Stimulated activated CD8-positive, alpha-beta memory T cell treated with anti-CD3 and anti-CD28 coated beads, Interleukin-15, amount 100 ng/mL, for 48 hours (primary cell): ENCODE results near the gene APLP2.

Experiments
- DNase-seq, 2 donors: peaks; one replicate each; pipeline ENCODE4 v3.0.0-alpha.2; 2020; ENCODE audit warnings: low read depth in 2 of 2

Gene APLP2

GRCh38 chr11:130118165-130118564, 48.5 kb downstream of the APLP2 start:
- no peak for DNase-seq

- peak in 1 of 2 donors; percentile 16 for DNase-seq
Measured at GRCh38 chr11:130118636-130119387, 49.1 kb downstream of the APLP2 start.

- DNase-seq, result no peak
Measured at GRCh38 chr11:130120045-130120444, 50.4 kb downstream of the APLP2 start.

DNA sequence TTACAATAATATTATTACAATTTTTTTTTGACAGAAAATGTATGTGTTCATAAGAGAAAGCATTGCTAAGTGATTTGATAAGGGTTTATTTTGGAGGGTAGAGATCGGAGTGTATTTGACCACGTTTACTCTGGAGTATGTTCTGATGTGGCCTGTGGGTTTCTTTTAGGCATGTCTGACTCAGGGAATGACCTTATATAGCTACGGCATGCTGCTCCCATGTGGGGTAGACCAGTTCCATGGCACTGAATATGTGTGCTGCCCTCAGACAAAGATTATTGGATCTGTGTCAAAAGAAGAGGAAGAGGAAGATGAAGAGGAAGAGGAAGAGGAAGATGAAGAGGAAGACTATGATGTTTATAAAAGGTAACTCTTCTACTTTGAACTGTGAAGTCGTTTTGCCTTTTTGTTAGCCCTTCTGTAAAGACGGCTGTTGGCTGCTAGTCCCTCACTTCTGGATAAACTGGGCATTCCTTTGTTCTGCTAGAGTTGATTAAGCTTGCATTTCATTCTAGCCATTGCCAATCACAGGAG, 51.8 kb downstream of the APLP2 start:
- DNase-seq, result no peak

GRCh38 chr11:130122141-130122575, 52.5 kb downstream of the APLP2 start:
- peak in 1 of 2 donors; percentile 25 for DNase-seq

GRCh38 chr11:130123414-130124040, 53.8 kb downstream of the APLP2 start:
- no peak for DNase-seq

DNA sequence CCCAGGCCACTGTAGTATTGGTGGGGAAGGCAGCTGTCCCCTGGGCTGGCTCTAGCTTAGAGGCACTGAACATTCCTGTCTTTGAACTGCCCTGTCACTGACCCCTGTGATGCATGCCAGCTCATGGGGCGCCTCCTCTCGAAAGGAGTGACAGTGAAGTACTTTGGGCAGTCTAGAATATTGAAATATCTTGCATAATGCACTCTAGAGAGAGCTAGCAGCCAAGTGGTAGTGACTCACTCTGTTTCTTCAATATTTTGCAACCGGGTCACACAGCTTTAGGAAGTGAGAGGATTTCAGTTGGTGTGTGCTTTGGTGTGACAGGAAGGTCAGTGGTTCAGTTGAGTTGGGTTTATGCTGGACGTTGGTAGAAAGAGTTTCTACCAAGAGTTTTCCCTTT, 54.4 kb downstream of the APLP2 start:
- no peak for DNase-seq

DNA sequence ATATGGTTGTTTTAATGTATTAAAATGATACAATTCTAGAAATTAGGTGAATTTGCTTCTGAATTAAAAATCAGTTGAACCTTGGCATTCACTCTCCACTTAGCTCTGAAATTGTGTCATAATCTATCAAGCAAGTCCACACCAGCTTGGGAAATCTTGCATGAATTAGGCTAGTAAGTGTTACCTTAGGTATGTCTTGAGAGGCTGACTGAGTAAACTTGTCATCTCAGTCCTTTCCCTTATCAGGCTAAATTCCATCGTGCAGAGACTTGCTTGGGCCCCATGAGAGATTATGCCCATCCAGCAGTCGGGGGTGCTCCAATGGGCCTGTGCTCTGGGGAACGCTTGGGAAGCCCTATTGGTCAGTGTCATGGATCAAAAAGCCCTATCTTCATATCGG, 55.9 kb downstream of the APLP2 start:
- DNase-seq, result no peak

GRCh38 chr11:130126516-130126915, 56.8 kb downstream of the APLP2 start:
- no peak for DNase-seq

DNA sequence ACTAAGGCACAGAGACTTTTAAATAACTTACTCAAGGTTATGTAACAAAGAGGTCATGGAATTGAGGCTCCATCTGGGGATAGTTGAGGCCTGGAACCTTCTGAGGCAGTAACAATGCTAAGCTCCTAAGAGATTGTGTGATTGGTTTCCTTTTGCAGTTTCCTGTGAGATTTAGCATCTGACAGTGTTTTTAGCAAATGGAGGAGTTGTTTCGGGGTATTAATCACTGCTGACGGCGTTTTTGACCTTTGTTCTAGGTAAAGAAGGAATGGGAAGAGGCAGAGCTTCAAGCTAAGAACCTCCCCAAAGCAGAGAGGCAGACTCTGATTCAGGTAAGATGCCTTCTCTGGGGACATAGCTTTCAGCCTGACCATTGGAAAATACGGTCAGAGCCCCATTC, 57.8 kb downstream of the APLP2 start:
- DNase-seq, result no peak

DNA sequence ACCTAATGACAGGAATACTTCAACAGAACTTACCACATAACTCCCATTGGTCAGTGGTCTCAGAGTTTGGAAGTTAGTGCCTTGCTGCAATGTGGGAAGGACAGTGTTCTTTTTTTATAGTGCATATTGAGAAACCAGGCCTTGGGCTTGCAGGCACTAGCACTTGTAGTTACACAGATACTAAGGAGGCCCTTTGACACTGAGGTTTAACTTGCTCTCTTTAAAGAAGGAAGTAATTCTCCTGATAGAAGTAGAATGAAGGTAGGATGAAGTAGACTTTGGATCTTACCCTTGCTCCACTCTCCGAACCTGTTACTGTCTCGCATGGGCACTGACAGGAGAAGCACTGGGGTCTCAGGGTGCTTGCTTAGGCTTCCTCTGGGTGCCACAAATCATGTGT, 58.9 kb downstream of the APLP2 start:
- no peak for DNase-seq

- DNase-seq, result no peak
Measured at GRCh38 chr11:130129922-130130321, 60.2 kb downstream of the APLP2 start.

DNA sequence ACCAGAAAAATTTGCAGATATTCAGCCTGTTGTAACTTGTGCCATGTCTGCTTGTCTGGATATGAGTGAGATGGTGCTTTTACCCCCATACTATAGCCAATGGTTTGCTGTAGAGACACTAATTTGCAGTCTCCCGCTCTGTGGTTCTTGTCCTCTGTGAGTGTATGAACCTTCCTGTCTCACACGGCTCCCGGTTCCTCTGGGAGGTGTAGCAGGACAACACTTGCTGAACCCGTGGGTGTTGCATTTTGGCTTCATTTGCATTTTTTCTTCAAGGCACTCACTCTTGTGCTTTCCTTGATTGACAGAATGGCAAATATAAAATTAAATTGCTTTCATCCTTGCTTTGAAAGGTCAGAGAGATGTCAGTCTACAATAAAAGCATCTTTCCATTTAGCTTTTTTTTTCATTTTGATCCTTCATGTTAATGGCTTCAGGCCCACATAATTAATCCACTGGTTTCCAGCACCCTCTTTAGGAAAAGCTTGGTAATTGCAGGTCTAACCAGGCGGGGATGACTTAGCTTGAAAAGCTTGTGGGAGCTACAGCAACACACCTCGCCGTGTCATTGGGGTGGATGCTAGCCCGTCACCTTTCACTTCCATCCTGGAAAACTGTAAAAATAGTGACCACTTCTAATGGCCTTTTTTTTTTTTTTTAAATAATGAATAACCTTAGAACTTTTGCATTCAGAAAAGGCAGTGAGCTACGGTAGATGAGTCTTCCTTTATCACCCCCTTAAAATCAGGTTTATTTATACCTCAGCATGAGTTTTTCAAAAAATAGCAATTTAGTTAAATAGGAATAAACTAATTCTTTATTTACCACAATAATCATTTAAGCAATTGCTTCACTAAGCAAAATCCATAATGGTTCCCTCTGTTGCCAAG, 62.5 kb downstream of the APLP2 start:
- peak in 1 of 2 donors; percentile 11 for DNase-seq

GRCh38 chr11:130133716-130134115, 64.0 kb downstream of the APLP2 start:
- DNase-seq, result no peak

- no peak for DNase-seq
Measured at GRCh38 chr11:130136107-130136506, 66.4 kb downstream of the APLP2 start.

DNA sequence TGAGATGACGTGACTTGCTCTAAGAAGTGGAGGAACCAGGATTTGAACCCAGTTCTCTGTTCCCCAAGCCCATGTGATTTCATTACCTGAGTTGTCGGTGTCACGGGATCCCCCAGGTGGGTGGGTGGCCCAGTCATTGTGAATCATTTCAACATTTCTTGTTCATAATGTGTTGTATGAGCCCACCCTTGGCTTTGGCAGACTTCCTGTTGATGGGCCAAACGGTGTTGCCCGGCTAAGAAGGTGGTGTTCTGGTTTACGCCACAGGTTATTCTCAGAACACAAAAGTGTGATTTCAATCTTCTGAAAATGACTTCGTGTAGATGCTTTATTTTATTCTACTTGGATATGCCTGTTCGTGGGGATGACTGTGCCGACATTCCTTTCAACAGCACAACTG, 68.3 kb downstream of the APLP2 start:
- no peak for DNase-seq

DNA sequence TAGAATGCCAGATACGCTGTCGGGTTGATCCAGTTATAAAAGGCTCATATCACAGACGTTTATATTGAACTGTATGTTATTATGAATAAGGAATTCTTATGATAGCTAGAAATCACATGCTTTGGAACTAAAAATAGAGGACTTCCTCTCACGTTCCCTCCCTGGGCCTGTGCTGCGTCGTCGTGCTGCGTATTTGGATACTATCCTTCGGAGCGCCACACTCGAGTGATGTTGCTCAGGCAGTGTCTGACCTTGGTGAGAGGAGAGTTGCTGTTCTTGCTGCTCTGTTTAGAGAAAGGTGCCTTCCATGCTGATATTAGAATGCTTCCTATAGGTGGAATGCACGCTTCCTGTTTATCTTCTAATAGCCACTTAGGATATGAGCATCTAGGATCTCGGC, 69.7 kb downstream of the APLP2 start:
- no peak for DNase-seq

DNA sequence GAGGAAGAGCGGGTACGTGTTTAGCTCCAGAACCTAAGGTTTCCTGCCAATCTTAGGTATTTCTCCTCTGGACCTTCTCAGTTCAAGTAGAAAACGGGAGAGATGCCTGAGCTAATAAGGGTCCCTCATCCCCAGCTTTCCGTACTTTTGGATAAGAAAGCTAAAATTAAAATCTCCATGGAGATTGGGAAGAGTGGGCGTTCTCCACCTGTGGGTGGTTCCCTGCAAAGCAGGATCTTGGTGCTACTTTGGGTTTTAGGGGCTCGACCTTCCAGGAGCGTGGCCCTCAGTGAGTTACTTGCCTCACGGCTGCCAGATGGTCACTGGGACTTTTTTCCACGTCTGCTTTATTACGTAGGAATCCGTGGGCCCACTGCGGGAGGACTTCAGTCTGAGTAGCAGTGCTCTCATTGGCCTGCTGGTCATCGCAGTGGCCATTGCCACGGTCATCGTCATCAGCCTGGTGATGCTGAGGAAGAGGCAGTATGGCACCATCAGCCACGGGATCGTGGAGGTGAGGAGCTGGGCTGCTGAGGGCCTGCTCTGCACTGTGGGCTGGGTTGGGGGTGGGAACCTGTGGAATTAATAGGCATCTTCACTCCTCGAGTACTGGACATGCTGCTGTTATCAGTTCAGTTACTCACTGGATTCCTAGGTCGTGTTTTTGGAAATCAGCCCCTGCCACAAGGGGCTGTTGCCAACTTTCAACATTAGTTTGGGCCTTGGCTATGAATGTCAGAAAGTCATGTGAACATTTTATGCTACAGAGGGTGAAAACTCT, 72.1 kb downstream of the APLP2 start:
- no peak for DNase-seq

GRCh38 chr11:130144141-130144540, 74.4 kb downstream of the APLP2 start:
- no peak for DNase-seq

GRCh38 chr11:130144861-130145281, 75.2 kb downstream of the APLP2 start:
- no peak for DNase-seq

- no peak for DNase-seq
Measured at GRCh38 chr11:130145311-130145812, 75.7 kb downstream of the APLP2 start.
